Activated CD8-positive, alpha-beta T cell treated with anti-CD3 and anti-CD28 coated beads for 36 hours (primary cell): Measurements from ENCODE around the gene CEBPG. TPM values are rescaled to one million over a fixed set of nuclear protein-coding genes. Genes with fewer than 3 reads are reported as not detected.

Experiments
- ATAC-seq: fragments of 200-7000 bp; cut with Tn5 transposase; one replicate; pipeline ENCODE4 v1.10.0; 2021; ENCODE audit warnings: mild to moderate bottlenecking, moderate library complexity
- CTCF ChIA-PET: fragments of 350-600 bp; sonication (Branson Sonifier 250); formaldehyde crosslinking; loops from one replicate; lab custom pipeline; 2021; ENCODE audit warnings: antibody characterized with exemption; lab: Charles Lee
- POLR2A ChIA-PET: fragments of 350-600 bp; sonication (Branson Sonifier 250); formaldehyde crosslinking; loops from one replicate; lab custom pipeline; 2021; ENCODE audit warnings: antibody characterized with exemption; lab: Charles Lee
- DNase-seq: peaks from one replicate; pipeline ENCODE4 v3.0.0-alpha.2; 2020
- H3K27ac Mint-ChIP-seq: one replicate; pipeline ENCODE4 v1.8.0; 2021; ENCODE audit warnings: mild to moderate bottlenecking, mixed read lengths
- H3K27me3 Mint-ChIP-seq: one replicate; pipeline ENCODE4 v1.8.0; 2021; ENCODE audit warnings: mixed read lengths
- H3K36me3 Mint-ChIP-seq: one replicate; pipeline ENCODE4 v1.8.0; 2021; ENCODE audit warnings: low read depth, mixed read lengths
- H3K4me1 Mint-ChIP-seq: one replicate; pipeline ENCODE4 v1.8.0; 2021; ENCODE audit warnings: low read depth, mixed read lengths
- H3K4me3 Mint-ChIP-seq: one replicate; pipeline ENCODE4 v1.8.0; 2021; ENCODE audit warnings: mild to moderate bottlenecking, moderate library complexity, mixed read lengths
- H3K9me3 Mint-ChIP-seq: one replicate; pipeline ENCODE4 v1.8.0; 2021; ENCODE audit warnings: mixed read lengths
- intact Hi-C: fragments of 100-400 bp; cut with micrococcal nuclease; formaldehyde crosslinking; loops from one replicate; pipeline ENCODE4 v1.10.0; 2022
- total RNA-seq, 2 experiments: library from RNA; stranded (reverse); gene quantifications; one replicate each; pipeline ENCODE4 v1.2.3, GENCODE V29; 2021
- TF ChIP-seq, protein P1 (sequence below): fragments of 200-600 bp; IDR thresholded peaks from one replicate; pipeline ENCODE4 v1.8.0; 2022; ENCODE audit warnings: antibody characterized with exemption, mild to moderate bottlenecking

The CEBPG gene
- total RNA-seq, 2 experiments from 2014 or later = 28.3 to 30.1 TPM

- H3K4me3 Mint-ChIP-seq = no peak overlapping the region
- ATAC-seq = no peak
- no peaks in the 10 kb centered on the region for H3K9me3 Mint-ChIP-seq
- no peaks in the 10 kb centered on the region for H3K27me3 Mint-ChIP-seq
- TF ChIP-seq, protein P1, sequence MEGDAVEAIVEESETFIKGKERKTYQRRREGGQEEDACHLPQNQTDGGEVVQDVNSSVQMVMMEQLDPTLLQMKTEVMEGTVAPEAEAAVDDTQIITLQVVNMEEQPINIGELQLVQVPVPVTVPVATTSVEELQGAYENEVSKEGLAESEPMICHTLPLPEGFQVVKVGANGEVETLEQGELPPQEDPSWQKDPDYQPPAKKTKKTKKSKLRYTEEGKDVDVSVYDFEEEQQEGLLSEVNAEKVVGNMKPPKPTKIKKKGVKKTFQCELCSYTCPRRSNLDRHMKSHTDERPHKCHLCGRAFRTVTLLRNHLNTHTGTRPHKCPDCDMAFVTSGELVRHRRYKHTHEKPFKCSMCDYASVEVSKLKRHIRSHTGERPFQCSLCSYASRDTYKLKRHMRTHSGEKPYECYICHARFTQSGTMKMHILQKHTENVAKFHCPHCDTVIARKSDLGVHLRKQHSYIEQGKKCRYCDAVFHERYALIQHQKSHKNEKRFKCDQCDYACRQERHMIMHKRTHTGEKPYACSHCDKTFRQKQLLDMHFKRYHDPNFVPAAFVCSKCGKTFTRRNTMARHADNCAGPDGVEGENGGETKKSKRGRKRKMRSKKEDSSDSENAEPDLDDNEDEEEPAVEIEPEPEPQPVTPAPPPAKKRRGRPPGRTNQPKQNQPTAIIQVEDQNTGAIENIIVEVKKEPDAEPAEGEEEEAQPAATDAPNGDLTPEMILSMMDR = no peak
- CTCF ChIA-PET = interaction anchor here (0.7 to 1.2 kb wide), 2 partner anchors 30 to 293 kb away, joined by 3 read pairs; no protein-coding TSS in a partner anchor
- intact Hi-C loops = no loop called here
- no peak overlapping the region for H3K27ac Mint-ChIP-seq
- no peak for DNase-seq
- peaks cover 4% of the 10 kb centered on the region for H3K4me1 Mint-ChIP-seq
- POLR2A ChIA-PET = no interaction called here
- H3K36me3 Mint-ChIP-seq = no peaks in the 10 kb centered on the region
These were observed 38.2 kb downstream of the CEBPG start for GRCh38 chr19:33411621-33412180.

DNA sequence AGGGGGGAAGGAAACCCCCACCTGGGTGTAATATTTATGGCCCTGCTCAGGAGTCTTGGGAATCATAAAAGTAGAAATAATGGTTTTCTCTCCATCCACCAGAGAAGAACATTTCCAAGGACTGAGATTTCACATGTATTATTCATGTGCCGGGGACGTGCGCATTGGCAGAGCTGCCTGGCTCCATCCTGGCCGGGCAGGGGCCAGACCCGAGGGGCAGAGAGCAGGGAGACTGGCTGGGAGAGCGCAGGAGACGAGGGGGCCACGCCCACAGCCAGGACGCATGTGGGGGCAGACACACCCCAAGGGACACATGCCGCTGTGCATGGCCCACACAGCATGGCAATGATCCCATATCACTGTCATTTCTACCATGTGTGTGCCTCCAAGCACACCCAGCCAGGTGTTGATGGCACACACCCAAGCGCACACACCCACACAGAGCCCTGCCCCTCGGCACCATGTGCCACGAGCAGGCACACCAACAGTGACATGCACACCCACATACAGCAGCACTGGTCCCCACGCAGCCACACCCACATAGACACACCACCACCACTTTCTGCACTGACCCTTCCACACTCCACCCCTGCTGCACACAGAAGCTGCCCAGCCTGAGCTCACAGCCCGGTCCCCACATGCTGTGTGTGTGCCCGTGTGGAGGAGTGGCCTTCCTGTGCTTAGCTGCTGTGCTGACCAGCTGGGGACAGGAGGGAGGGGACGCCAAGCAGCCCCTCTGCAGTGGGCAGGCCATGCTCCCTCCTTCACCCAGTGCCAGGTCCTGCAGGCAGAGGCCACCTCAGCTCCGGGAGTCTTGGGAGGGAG lies 39.3 kb downstream of the CEBPG start:
- TF ChIP-seq, protein P1 = no peak
- no peaks in the 10 kb centered on the region for H3K27me3 Mint-ChIP-seq
- no peak for ATAC-seq
- CTCF ChIA-PET = no interaction called here
- H3K4me1 Mint-ChIP-seq = peaks cover 4% of the 10 kb centered on the region
- intact Hi-C loops = no loop called here
- no peak for DNase-seq
- POLR2A ChIA-PET = no interaction called here
- H3K36me3 Mint-ChIP-seq = no peaks in the 10 kb centered on the region
- no peak overlapping the region for H3K27ac Mint-ChIP-seq
- no peak overlapping the region for H3K4me3 Mint-ChIP-seq
- no peaks in the 10 kb centered on the region for H3K9me3 Mint-ChIP-seq

DNA sequence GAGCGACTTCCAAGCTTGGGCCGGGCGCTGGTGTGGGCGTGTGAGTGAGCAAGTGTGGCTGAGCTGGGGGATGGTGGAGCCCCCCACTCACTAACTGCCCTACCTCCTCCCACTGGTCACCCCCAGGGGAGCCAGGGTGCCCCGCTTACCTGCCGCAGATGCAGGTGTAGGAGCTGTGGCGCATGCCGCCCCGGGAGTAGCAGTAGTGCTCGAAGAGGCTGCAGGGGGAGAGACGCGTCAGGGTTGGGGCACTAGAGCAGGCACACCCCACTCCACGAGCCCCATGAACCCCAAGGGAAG lies 39.9 kb downstream of the CEBPG start:
- ChIA-PET CTCF (no interaction called here), POLR2A (no interaction called here)
- H3K27me3 Mint-ChIP-seq = no peaks in the 10 kb centered on the region
- no peak overlapping the region for H3K4me3 Mint-ChIP-seq
- H3K9me3 Mint-ChIP-seq = no peaks in the 10 kb centered on the region
- TF ChIP-seq, protein P1 = no peak
- H3K36me3 Mint-ChIP-seq = no peaks in the 10 kb centered on the region
- intact Hi-C loops = no loop called here
- no peak overlapping the region for H3K27ac Mint-ChIP-seq
- DNase-seq (no peak), ATAC-seq (no peak)
- H3K4me1 Mint-ChIP-seq = peaks cover 4% of the 10 kb centered on the region

DNA sequence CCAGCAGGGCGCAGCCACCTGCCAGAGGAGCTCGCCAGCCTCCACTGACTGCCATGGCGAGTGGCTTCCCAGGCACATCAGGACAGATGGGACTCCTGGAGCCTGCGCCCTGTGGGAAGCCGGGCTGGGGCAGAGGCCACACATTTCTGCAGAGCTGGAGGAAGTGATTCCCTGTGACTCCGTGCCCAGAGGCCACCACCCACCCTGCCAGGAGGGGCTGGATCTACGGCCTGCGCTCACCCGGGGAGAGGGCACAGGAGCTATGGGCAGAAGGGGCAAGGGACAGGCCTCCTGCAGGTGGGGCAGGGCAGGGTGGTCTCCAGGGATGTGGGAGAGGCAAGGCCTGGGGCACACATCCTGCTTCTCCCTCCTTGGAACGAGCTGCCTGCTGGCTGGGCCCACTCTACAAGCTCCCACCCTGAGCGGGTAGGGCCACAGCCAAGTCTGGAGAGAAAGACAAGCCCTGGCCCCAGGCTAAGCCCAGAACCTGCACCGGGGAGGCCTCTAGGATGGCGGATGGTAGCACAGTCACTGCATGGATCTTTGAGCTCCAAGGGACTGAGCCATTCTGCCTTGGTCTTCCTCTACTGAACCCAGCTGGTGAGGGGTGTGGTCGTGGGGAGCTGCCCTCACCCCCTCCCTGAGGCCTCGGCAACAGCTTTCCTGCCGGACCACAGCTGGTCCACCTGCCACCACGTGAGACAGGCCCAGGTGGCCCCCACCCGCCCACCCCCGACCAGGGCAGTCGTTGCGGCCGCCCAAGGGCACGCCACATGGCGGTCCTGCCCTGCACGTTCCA lies 40.6 kb downstream of the CEBPG start:
- peaks cover 4% of the 10 kb centered on the region for H3K4me1 Mint-ChIP-seq
- no peak overlapping the region for H3K4me3 Mint-ChIP-seq
- no peaks in the 10 kb centered on the region for H3K27me3 Mint-ChIP-seq
- CTCF ChIA-PET = interaction anchor here (0.9 kb wide), 1 partner anchor 358 kb away, joined by 3 read pairs; no protein-coding TSS in a partner anchor
- DNase-seq (no peak), ATAC-seq (no peak)
- no peak overlapping the region for H3K27ac Mint-ChIP-seq
- intact Hi-C loops = no loop called here
- TF ChIP-seq, protein P1 = no peak
- H3K36me3 Mint-ChIP-seq = no peaks in the 10 kb centered on the region
- POLR2A ChIA-PET = interaction anchor here (1.1 kb wide), 1 partner anchor 188 kb away, joined by 3 read pairs; the partner anchor contains the start of gene SLC7A10
- H3K9me3 Mint-ChIP-seq = no peaks in the 10 kb centered on the region
